ENCODE measurements around the gene BRD3.

The BRD3 gene

DNA sequence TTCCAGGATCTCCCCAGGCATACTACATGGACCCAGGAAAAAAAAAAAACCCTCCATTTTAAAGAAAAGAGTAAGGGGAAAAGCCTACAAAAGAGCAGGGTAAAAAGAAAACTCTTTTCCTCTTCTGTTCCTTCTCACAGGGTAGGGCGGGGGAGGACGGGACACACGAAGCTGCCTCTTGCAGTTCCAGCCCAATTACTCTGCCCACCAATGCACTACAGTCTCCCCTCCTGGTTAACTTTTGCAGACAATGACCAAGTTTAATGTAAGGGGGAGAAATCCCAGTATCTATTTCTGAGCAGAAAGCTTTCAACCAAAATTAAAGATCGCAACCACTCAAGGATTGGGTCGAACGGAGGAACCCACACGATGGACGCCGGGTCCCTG is 1.3 kb downstream of the BRD3 start:
- DNase-seq, result no peak

DNA sequence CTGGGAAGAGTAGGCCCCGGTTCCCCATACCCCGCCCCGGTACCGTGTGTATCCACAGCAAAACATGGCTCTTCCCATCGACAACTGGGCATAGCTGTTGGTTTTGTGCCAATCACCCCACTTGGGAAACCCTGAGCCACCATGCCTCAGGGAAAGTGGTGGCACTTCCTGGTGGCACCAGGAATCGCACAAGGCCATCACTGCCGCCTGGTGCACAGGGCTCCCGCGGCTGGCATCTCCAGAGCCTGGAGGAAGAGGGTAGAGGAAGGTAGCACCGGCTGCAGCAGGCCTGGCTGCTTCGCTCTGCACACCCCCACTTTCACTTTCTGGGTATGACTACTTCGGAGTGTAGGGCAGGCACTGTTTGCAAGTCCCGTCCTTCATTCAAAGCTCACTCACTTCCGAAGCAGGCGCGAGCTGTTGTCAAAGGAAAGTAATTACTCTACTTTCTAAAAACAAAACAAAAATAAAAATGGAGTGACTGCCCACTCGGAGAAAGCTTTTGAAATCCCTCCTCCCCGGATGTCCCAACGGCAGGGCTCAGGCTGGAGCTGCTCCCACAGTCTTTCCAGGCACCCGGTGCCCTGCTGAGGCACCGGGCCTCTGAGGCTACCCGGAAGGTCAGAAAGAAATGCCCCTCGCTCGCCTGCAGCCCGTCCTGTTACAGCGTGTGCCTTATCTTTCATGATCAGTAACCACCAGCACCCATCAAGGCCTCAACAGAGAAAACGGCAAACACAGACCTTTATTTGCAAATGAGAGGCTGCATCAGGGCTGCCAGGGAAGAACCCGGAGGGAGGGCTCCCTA is 2.0 kb downstream of the BRD3 start:
- DNase-seq, result peak; percentile 81

DNA sequence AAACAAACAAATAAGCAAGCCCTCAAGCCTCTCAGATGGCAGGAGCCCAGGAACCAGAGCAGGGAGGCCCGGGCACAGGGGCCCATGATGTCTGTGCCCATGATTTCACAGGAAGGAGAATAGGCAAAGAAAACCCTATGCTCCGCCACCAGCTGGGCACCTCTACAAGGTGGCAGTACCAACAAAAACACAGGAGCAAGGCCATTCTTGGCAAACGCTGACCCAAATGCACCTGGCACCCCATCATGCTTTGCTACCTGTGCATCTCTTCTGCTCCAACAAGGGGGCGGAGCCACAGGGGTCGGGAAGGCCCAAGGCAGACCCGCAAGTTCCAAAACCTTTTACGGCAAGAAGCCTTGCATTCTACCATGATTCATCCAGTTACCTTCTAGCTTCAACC is 3.1 kb downstream of the BRD3 start:
- DNase-seq, result no peak

DNA sequence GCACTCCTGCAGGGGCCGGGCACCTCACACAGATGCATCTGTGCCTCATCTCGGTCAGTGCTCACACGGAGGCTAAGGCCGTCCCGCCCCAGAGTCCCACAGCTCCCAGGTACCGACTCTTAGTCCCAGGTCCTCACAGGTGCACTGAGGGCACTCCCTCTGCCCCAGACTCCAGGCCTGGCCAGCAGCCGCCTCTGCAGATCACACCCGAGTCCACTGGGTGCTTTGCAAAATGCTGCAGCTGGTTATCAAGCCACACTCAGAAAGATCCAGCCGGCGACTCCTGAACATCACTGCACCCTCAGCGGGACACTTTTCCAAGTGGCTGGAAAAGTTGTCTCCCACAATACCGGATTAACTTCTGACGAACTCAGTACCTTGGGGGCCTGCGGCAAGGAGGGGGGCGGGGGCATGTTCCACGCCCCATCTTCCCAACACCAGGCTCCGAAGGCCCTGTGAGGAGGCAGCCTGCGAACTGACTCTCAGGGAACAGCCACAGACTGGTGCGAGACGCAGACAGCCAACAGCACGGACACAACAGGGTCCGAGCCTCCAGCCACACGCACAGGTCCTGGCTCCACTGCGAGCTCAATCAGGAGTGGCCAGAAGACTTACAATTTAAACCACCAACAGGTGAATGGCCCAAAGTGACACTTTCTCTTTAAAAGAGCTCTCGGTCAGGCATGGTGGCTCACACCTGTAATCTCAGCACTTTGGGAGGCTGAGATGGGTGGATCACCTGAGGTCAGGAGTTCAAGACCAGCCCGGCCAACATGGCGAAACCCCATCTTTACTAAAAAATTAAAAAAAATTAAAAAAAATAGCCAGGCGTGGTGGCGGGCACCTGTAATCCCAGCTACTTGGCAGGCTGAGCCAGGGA is 4.0 kb downstream of the BRD3 start:
- DNase-seq, result no peak

DNA sequence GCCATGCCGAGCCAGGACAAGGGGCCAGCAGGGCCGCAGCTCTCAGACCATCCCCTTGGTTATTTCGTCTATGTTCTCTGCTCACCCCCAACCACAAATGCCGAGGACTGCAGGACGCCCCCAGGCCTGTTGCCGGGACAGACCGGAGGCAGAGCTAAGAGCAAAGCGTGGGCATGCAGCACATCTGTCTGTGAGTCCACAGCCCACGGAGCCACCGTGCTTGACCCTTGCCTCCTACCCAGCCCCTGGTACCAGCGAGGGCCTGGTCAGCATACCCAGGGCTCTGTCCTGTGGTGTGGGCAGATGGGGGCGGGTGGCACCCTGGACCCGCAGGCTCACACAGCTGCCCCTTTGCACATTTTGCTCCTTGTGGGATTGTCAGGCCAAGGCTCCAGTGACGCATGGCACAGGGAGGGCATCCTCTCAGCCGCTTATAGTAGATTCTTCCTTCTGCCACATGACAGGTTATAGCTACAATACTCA is 4.7 kb downstream of the BRD3 start:
- DNase-seq, result no peak

DNA sequence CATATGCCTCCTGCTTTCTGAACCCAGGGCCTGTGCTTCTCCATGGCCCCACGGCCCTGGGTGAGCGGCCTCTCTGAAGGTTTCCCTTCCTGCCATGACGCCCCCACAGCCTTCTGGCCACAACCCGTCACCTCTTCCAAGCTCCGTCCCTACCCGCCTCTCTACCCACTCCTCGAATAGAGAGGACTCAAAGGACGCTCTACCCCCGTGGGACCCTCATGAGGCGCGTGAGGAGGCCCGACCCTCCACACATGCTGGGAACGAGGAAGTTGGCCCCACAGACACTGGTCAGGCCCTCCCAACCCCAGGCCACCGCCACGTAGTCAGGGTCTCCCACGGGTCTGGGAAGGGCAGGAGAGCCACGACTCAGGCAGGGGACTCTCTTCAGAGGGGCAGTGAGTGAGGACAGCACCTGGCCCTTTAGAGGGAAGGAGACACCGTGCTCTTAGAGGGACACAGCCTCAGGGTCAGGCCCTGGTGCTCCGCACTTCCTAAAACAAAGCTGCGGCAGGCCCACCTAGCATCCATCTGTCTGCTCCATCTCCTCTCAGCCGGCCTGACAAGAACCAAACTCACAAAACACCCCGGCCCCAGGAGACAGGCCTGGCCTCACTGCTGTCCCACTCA is 5.3 kb downstream of the BRD3 start:
- DNase-seq, result no peak

DNA sequence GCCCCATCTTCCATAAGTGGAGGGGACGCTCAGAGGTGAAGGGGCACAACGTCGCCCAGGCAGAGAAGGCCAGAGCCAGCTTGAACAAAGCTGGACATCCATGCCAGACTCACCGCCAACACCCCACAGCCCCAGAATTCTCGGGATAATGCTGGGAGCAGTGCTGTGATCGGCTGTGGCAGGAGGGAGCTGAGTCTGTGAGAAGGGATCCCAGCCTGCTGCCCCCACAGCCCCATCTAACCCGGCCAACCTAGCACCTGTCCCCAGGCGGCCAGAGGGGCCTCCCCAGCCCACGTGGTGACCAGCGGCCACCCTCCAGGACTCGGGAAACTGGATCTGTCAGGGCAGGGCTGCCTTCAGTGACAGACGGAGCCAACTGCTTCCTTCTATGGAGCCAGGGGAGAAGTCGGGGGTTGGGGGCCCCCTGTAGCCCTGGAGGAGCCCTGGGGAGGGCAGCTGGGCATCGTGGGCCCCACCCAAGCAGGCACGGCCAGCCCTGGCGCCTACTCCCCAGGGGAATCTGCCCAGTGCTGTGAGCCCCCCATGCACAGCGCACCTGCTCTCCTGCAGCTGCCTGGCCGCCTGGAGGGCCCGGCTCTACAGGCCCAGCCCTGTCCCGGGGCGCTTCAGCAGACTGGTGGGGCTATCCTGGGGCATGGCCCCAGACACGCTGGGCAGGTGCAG is 6.0 kb downstream of the BRD3 start:
- DNase-seq, result no peak

DNA sequence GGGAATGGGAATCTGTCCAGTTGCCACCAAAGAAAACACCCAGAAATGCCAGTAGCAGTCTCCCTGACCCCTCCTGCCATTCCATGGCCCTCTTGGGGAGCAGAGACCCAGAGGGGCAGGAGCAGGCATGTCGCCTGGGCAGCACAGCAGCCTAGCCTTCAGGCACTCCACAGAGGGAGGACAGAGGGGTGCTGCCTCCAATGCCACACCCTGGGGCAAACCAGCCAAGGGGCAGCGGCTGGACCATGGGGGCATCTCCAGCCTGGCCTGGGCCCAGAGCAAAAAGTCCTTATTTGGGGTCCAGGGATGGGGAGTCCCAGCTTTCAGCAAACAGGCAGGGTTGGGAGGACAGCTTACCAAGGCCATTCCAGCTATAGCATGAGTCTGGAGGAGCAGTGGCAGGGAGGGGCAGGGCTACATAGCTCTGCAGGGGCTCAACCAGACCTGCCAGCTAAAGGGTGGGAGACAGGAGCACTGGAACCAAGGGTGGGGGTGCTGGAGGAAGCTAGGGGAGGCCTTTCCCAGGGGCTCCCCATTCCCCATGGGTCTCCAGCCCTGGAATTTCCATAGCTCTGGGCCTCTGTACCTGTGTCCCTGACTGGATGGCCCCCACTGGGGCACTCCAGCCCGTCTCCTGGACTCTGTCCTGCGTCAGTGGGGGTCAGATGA is 6.7 kb downstream of the BRD3 start:
- no peak for DNase-seq

DNA sequence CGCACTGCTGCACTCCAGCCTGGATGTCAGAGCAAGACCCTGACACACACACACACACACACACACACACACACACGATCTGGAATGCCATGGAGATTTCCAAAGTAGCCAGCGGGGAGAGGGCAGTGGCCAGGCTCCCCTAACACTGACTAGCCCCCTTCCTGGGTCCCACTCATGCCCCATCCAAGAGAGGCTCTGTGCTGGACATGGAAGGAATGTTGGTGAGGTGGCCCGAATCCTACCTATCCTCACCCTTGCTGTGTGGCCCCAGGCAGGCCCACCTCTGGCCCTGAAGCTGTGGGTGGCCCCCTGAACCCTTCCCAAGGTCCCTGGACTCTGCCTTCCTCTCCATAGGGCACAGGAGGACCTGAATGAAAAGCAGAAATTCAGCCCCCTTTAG is 7.3 kb downstream of the BRD3 start:
- no peak for DNase-seq

DNA sequence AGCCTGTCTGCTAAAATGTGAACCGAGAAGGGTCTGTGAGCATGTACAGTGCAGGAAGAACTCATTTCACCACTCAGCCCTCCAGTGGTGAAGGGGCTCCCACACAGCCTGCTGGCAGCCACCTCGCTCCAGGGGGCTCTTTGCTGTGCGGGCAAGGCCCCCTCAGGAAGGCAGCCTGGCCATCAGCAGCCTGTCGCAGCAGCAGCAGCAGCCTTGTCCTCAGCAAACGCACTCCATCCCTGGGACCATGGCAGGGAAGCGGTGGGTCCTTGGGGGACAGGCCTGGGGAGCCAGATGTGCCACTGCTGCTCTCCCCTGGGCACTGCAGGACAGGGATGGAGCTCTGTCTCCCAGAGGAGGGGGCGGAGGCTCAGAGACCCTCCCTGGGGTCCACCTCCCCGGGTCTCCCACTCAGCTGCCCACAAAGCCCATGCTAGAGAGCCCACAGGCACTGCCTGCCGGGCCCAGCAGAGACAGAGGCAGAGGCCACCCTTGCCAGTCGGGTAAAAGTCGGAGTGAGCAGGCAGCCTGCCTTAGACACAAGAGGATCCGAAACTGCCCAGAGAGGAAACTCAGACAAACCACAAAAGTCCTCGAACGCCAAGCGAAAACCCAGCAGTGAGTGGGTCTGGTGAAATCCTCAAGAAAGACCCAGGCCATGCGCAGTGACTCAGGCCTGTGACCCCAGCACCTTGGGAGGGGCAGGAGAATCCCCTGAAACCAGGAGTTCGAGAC is 8.0 kb downstream of the BRD3 start:
- no peak for DNase-seq

DNA sequence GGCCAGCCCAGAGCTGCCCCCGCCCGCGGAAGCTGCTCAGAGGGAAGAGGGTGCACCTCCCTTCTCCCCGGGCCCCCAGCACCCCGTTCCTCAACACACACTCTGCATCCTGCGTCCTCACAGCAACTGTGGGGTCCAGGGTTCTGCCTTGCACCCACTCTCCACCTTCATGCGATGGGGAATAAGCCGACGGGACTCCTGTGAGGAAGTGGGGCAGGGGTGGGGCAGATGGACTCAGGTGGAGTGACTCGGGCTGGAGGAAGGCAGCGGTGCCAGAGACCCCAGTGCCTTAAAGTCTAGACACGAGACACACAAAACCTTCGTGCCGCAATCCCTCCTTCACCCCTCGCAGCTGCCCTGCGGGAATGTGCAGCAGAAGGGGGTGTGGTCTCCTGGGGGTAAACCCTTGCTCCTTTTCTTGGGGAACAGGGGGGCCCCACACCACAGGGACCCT is 8.6 kb downstream of the BRD3 start:
- no peak for DNase-seq

DNA sequence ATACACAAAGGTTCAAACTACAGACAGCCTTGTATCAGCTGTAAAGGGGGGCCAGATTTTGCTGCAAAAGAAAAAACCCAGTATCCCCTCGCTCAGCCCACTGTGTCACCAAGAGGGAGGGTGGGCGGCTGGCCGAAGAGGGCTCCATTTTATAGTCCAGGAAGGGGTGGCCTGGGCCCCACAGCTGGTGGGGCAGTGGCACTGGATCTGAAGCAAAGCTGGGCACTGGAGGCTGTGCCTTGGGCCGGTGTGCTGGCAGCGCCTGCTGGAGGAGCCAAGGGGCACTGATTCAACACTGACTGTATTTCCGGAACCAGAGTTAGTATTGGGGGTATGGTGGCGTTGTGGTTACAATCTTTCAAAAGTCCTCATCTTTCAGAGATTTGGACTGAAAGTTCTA is 9.1 kb downstream of the BRD3 start:
- DNase-seq, result no peak

DNA sequence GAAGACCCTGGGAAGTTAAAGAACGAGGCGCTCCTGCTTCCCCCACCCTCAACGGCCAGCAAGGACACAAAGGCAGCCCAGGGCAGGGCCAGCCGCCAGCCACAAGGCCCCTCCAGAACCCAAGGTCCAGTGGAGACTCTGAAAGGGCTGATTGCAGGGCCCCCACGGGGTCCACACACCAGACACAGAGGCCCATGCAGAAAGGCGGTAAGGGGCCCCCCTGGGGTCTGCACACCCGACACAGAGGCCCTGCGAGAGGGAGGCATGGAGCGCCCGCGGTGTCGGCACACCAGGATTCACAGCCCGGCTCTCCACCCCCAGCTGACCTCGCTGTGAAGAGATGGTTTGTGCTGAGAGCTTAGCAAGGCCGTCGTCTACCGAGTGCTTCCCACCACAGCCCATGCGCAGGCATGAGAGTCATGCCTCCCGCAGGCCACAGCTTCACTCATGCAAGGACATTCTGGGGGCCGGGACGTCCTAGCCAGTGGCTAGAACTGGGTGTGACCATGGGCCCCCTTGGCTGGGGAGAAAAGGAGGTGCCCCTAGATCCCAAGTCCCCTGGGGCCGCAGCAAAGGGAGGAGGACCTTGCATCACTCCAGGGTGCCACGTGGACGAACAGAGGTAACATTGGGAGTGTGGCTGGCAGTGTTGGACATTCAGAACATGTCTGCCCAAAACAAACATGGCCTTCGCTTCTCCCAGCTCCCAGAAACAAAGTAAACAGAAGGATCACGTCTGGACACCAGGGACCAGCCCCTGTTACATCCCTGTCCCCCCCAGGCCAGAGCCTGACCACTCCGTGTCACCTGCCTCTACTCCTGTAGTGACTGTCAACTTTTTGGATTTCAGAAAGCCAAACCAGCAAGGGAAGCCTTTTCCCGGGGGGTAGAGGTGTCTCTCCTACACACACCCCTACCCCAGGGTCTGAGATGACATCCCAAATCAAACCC is 9.8 kb downstream of the BRD3 start:
- DNase-seq, result no peak

DNA sequence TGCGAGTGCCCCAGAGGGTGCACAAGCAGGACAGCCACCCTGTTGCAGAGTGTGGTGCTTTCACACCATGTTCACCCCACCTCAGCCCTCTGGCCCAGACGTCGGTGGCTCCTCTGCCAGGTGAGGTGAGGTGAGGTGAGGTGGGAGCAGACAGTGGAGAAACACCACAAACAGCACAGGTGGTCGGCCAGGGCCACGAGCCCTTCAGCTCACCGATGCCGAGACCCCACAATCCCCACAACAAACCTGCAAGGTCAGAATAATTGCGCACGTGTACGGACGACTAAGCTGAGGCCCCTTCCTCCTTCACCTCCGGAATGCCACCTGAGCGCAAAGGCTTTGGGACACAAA is 10.5 kb downstream of the BRD3 start:
- DNase-seq, result no peak

DNA sequence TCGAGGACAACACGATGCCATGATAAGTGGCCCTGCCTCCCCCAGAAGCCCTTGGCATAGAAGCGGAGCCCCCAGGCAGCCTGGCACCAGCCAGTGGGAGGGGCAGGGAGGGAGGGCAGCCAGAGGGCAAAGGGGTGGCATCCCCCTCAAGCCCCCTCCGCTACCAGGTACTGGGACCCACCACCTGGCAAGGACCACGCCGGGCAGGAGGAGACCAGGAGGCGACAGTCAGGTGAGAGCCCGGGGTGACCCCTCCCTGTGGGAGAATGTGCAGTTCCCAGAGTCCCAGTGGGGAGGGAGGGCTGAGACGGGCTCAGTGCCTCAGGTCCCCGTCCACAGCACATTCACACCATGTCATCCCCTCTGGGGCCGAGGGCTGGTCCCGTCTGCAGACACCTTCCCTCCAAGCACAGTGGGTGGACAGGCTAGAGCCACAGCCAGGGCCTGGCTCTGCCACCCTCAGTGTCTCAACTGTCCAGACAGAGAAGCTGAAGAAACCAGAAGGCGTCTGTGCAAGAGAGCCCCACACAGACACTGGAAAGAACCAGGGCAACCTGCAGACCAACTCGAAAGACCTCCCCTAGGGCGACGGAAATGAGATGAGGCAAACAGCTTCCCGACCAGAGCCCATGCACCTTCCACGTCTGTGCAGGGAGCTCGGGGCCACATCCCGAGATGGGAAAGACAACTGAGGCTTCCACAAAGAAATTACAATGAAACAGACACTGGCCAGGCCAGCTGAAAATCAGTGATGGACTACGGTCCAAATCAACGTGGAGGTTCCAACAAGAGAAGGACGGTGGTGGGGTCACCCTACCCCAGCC is 11.1 kb downstream of the BRD3 start:
- no peak for DNase-seq

DNA sequence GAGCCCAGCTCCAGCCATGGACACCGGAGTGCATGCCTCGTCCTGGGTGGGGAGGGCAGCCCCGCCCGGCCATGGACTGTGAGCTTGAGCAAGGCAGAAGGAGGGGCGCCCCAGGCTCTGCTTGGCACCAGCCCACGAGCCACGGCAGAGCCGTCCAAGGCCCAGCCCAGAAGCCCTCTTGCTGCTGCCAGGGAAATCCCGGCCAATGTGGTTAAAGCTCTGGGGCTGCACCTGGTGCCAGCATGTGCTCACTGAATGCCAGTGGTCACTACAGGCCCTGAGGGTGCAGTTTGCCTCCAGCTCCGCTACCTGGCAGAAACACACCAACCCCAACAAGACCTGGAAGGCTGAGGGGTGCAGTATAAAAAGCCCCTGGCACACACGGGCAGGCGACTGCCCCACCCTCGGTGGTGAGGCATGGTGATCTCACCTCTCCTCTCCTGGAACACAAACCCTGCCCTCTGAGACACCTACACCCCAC is 11.8 kb downstream of the BRD3 start:
- no peak for DNase-seq

DNA sequence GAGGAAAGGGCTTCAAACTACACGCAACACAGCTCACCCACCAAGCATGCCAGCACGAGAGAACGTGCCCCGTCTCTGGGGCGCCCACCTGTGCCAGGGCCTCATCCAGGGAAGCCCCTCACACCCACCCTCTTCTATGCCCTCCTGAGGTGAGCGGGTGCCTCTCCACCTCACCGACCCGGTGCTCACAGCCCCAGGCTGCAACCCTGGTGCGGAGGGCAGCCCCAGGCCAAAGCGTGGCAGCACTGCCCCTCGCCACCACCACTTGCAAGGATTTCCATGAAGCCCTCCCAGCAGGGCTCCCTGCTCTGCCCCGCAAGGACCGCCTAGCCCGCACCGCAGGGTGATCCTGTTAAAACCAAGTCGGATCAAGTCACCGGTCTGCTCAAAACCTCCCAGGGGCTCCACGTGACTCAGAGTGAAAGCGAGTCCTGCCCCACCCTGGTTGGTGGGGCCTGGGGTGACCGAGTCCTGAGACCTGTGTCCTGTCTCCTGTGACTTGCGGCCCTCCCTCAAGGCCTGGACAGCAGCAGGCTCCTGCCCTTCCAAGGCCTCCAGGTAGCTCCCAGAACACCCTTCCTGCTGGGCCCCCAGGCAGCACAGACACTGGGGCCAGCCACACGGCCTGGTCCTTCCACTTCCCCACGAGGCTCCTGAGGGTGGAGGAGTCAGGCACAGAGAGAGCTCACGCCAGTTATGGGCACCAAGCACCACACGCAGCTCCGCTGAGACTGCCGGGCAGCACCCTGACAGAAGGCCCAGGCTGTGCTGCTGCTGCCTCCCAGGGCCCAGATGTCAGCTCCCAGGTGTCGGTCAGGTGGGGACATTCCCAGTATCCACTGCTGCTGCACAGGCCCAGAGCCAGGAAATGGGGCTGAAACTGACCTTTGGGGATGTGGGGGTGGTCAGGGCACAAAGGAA is 12.7 kb downstream of the BRD3 start:
- DNase-seq, result no peak

Data from activated CD8-positive, alpha-beta memory T cell treated with anti-CD3 and anti-CD28 coated beads for 24 hours (primary cell).